GM19351 (cell line): ENCODE measurements around the gene SPNS1.
"Not testable (repeated sequence)": the region's sequence is repeated elsewhere in the genome, so short reads cannot be mapped to it uniquely, and the experiment has no call there.

ENCODE experiments used
- ATAC-seq: cut with Tn5 transposase; IDR thresholded peaks from one replicate; pipeline ENCODE4 v1.9.1; 2021; ENCODE audit warnings: mild to moderate bottlenecking, moderate library complexity; ENCODE audit not compliant: unreplicated experiment

The SPNS1 gene

DNA sequence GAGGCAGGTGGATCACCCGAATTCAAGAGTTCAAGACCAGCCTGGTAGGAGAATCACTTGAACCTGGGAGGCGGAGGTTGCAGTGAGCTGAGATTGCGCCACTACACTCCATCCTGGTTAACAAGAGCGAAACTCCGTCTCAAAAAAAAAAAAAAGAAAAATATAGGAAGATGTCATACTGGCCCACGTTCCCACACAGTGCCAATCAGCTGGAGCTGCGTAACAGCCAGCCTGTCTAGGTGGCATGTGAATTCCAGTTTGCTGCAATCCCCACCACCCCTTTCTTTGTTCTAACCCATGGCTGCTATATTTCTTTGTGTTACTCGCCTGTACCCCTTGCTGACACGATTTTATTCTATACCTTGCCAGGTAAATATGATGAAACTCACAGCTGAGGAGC is 16.4 kb upstream of the SPNS1 start:
- no peak for ATAC-seq

DNA sequence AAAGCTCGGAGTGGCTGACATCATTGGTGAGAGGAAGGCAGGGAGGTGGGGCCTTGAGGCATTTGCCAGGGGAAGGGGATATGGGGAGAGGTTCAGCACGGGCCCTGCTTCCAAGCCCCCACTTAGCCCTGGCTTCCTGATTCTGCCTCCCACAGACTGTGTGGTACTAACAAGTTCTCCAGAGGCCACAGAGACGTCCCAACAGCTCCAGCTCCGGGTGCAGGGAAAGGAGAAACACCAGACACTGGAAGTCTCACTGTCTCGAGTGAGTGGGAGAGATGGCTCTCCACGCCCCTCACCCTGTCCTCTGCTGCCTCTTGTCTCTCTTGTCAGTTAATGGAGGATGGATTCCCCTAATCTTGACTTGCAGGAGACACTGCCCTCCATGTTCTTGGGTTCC is 15.7 kb upstream of the SPNS1 start:
- ATAC-seq: no peak

DNA sequence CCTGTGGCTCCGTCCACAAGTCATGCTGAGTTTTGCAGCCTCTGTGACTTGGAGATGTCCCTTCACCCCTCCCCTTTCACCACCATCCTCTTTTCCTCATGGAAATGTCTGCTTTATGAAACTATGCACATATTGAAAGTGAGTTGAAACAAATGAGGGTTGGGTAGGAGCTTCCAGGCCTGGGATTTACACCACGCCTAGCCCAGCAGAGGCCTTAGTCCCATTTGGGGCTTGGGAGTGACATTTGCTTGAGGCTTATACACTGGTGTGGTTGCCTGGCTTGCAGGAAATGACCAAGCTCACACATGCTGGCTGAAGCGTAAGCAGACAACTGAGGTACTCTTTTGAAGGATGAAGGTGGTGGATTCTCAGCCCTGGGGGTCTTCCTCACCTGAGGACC is 10.5 kb upstream of the SPNS1 start:
- ATAC-seq: no peak

DNA sequence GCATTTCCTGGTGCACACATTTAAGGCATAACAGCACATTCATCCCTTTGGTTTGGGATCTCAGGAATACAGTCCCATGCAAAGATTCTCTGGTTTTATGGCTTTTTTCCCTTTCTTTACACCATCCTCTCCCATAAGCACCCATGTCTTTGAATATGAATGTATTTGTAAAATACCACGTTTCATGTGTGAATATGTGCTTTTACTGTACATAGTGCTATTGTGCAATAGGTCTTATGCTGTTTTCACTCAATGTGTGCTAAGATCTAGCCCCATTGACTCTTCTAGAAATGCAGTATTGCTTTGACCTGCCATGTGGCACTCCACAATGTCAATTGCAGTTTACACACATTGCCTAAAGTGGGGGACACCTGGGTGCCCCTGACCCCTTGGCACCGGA is 10.1 kb upstream of the SPNS1 start:
- ATAC-seq: no peak

DNA sequence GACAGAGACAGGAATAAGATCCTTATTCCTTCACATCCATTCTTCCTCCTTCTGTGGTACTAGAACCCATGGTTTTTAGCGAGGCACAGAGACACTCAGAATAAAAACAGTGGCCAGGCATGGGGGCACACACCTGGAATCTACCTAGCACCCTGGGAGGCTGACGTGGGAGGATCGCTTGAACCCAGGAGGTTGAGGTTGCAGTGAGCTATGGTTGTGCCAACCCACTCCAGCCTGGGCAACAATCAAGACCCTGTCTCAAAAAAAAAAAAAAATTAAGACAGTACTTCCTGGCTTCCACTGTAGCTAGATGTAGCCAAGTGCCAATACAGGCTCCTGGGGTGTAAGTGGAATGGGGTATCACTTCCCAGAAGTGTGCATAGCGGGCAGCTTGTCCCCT is 7.4 kb upstream of the SPNS1 start:
- no peak for ATAC-seq

DNA sequence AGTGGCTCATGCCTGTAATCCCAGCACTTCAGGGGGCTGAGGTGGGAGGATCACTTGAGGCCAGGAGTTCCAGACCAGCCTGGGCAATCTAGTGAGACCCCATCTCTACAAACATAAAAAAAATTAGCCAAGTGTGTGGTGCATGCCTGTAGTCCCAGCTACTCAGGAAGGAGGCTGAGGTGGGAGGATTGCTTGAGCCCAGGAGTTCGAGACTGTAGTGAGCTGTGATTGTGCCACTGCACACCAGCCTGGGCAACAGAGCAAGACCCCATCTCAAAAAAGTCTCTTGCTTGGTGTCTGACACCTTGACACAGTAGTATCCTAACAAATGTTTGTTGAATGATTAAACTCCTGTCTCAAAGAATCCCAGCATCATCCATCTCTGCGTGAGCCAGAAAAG is 4.9 kb upstream of the SPNS1 start:
- not testable (repeated sequence) for ATAC-seq

DNA sequence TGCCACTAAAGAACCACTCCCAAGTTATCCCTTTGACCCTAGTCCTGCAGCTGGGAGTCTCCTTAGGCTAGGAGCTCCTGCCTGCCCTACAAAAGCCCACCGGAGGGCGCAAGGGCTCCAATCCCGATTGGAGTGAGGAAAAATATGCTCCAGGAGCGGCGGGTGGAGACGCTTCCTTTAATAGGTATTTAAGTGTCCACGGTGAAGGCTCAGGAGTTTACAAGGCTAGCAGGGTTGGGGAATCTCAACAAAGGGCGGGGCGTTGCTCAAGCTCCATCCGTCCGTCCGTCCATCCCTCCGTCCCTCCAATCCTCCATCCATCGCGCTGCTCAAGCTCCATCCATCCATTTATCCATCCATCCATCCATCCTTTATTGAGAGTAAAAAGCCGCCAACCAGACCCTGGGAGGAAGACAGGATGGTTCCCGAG is 556 bp upstream of the SPNS1 start:
- ATAC-seq: no peak

DNA sequence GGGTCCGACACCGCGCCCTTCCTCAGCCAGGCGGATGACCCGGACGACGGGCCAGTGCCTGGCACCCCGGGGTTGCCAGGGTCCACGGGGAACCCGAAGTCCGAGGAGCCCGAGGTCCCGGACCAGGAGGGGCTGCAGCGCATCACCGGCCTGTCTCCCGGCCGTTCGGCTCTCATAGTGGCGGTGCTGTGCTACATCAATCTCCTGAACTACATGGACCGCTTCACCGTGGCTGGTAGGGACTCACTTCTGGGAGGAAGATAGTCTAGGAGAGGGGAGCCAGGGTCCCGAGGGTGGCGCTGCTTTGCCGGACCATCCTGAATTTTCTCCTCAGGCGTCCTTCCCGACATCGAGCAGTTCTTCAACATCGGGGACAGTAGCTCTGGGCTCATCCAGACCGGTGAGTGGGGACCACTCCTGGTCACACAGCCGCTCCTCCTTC is 601 bp downstream of the SPNS1 start:
- no peak for ATAC-seq

DNA sequence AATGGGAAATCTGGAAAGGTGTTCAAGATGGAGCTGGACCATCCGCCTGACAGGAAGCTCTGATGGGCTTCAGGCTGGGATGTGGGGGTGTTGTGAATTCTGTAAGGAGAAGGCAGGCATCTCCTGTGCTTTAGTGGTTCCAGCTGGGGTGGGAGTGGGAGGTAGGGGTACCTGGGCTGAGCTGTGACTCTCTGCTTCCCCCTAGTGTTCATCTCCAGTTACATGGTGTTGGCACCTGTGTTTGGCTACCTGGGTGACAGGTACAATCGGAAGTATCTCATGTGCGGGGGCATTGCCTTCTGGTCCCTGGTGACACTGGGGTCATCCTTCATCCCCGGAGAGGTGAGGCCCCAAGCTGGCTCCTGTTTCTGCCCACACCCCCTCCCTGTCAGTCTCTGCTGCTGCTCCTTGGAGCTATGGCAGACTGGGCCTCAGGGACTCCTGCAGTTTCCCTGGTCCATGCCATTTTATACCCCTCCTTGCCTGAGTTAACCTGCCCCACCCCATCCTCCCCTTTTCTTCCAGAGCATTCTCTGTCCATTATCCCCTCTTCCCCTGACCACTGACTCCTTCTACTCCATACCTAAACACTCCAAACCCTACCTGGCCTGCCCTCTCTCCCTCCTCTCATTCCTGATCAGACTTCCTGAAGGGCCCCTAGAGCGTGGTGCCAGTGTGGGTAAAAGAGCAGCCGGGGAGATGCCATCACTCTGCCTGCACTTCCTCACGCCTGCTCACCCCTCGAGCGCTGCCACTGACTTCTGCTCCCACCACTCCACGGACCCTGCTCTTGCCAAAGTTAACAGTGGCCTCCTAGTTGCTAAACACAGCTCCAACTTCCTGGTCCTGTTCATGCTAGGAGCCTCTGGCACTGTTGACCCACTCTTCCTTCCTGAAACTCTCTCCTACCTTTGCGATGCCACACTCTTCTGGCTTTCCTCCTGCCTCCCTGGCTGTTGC is 3.4 kb downstream of the SPNS1 start:
- ATAC-seq: no peak

DNA sequence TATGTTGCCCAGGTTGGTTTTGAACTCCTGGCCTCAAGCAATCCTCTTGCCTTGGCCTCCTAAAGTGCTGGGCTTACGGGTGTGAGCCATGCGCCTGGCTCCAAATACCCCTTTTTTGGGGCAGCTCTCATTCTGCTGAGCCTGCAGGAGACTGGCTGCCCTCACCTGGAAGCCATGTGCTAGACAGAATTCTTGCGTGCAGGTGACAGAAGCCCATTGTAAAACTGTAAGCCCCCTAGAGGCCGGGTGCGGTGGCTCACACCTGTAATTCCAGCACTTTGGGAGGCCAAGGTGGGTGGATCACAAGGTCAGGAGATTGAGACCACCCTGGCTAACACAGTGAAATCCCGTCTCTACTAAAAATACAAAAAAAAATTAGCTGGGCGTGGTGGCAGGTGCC is 5.8 kb downstream of the SPNS1 start:
- not testable (repeated sequence) for ATAC-seq

DNA sequence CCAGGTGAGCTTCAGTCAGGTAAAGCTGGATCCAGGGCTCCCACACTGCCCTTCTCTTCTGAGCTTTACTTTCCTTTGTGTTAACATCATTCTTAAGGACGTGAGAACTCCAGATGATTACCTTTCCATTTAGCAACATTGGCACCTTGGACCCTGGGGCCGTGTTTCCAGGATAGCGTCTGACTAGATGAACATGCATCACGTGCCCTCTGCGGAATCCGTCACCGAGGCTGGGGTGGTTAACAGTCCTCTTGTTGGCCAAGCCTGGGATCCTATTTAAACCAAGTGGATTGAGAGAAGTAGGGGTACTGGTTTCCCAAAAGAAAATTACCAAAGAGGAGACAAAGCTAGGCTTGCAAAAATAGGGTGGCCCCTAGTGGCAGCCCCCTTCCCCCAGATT is 6.4 kb downstream of the SPNS1 start:
- no peak for ATAC-seq

DNA sequence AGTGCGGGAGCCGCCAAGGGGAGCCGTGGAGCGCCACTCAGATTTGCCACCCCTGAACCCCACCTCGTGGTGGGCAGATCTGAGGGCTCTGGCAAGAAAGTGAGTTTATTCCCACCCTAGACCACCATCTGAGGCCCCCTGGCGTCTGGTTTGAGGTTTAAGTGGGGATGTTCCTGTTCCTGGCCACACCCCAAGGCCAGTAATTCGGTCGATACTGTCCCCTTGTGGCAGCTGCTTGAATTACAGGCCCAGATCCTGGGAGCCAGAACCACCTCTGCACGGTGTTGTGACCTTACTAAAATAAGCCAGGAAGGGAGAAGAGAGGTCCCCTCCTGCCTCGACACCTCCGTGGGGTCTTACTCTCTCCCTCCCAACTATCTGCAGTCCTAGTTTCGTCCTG is 6.9 kb downstream of the SPNS1 start:
- no peak for ATAC-seq

DNA sequence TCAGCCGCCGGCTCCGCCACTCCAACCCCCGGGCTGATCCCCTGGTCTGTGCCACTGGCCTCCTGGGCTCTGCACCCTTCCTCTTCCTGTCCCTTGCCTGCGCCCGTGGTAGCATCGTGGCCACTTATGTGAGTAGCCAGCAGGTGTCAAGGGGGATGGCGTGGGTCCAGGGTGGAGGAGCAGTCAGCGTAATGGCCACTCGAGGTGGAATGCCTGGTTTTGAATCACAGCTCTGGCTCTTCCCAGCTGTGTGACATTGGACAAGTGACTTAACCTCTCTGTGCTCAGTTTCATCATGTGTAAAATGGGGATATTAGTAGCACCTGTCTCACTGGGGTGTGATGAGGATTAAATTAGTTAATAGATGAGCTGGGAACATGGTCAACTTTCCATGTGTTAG is 7.8 kb downstream of the SPNS1 start:
- ATAC-seq: no peak

DNA sequence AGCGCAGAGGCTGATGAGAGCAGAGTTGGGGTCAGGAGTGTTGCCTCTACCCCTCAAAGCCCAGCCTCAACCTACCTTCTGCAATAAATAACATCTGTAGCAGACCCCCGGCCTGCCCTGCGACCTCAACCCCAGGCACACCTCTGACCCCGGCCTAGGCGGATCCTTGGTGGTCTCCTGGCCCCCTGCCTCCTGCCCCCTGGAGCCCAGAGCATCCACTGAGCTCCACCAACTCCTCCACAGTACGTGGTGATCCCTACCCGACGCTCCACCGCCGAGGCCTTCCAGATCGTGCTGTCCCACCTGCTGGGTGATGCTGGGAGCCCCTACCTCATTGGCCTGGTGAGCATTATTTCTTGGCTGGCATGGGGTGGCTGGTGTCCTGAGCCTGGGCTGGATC is 8.4 kb downstream of the SPNS1 start:
- ATAC-seq: no peak

DNA sequence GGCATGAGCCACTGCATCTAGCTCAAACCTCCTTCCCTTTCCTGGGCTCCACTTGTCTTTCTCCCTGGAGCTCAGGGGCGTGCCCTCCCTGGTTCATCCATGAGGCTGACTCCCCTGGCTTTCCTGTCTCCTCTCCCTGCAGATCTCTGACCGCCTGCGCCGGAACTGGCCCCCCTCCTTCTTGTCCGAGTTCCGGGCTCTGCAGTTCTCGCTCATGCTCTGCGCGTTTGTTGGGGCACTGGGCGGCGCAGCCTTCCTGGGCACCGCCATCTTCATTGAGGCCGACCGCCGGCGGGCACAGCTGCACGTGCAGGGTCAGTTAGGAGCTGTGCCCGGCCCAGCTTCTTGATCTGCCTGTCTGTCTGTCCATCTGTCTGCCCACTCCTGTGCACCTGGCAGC is 9.1 kb downstream of the SPNS1 start:
- no peak for ATAC-seq

DNA sequence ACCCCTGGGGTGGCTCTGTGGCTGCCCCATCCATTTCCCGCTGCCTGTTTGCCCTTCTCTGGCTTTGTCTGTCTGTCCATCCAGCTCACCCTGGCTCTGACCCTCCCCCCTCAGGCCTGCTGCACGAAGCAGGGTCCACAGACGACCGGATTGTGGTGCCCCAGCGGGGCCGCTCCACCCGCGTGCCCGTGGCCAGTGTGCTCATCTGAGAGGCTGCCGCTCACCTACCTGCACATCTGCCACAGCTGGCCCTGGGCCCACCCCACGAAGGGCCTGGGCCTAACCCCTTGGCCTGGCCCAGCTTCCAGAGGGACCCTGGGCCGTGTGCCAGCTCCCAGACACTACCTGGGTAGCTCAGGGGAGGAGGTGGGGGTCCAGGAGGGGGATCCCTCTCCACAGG is 9.5 kb downstream of the SPNS1 start:
- ATAC-seq: no peak

DNA sequence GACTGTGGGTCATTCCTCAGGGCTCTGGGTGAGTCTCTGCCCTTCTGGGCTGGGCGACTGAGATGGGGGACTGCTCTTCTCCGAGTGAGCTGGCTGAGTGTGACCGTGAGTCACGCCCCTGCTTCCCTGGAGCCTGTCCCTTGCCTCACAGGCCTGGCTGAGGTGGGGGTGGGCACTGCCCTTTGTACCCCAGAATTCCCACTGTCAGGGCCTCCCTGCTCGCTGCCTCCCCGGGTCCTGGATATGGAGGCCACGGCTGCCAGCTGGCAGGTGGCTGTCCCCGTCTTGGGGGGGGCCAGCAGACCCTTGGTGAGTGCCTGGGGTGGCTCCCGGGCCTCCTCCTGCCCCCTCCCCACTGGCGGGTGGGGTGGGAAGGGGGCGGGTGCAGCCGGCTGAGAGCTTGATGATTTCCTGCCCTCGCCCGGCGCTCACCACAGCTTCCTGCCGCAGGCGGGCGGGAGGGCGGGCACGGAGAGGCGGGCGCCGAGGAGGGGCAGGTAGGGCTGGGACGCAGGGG is 10.1 kb downstream of the SPNS1 start, which contains the start of gene LAT:
Gene LAT (plus strand): TSS at position 434 of the 517 bp plus-strand sequence. CDS start 366 bp downstream, outside the sequence.
- no peak for ATAC-seq

DNA sequence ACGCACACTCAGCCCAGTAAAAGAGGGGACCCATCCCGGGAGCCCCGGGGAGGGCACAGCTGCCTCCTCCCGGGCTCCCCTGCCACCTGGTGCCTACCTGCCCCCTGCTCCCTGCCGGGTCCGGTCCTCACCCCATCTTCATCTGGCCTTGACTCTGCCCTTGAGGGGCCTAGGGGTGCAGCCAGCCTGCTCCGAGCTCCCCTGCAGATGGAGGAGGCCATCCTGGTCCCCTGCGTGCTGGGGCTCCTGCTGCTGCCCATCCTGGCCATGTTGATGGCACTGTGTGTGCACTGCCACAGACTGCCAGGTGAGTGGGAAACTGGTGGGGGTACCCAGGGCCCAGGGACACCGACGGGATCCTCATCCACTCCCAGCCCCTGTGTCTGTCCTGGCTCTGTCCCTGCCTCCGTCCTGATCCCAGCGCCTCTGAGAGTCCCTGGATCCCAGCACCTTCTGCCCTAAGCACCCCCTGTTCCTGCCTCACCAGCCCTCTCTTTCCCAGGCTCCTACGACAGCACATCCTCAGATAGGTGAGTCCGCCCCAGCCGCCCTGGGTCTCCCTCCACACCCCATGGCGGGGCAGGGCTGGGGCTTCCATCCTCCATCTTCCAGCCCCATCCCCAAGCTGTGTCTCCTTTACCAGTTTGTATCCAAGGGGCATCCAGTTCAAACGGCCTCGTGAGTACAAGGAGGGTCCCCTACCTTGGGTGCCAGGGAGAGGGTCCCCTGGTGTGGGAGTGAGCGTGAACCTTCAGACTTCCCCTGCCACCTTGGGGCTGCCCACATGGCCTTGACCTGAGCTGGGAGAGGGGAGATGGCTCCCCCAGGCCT is 10.8 kb downstream of the SPNS1 start:
- no peak for ATAC-seq

DNA sequence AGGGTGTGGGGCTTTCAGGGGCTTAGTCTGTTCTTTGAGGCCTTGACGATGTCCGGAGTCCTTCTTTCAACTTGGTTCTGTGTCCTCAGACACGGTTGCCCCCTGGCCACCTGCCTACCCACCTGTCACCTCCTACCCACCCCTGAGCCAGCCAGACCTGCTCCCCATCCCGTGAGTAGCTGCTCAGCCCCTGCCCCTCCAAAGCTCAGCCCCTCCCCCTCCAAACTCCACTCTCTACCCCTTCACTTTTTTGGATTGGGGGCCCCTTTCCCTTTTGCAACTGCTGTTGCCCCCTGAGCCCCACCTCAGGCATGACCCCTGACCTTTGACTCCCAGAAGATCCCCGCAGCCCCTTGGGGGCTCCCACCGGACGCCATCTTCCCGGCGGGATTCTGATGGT is 11.5 kb downstream of the SPNS1 start:
- no peak for ATAC-seq

DNA sequence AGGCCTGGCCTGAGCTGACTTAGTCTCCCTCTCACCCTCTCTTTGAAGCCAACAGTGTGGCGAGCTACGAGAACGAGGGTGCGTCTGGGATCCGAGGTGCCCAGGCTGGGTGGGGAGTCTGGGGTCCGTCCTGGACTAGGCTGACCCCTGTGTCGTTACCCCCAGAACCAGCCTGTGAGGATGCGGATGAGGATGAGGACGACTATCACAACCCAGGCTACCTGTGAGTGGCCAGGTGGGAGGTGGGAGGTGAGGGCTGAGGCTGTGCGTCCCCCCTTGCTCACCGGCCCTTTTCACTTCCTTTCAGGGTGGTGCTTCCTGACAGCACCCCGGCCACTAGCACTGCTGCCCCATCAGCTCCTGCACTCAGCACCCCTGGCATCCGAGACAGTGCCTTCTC is 11.9 kb downstream of the SPNS1 start:
- no peak for ATAC-seq

DNA sequence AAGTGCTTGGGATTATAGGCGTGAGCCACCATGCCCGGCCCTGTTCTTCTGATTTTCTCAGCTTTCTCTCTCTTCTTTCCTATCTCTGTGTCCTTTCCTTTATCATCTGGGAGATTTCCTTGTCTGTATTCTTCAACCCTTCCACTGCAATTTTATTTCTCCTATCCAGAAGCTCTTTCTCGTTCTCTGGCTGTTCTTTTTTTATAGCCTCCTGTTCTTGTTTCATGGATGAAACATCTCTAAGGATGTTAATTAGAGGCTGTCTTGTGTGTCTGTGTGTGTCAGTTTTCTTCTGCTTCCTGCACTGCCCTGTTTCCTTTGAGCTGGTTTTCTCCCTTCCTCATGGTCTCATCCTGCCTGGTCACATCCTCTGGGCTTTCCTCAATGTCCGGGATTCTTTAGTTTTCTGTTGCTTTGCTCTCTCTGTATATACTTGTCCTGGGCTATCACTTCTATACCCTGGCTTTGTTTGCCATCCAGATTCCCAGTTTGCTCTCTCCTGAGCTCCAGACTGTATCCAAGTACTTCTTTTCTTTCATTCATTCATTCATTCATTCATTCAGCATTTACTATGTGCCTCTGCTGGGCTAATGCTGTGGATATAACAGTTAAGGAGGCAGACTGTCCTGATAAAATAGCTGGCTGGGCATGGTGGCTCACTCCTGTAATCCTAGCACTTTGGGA is 12.7 kb downstream of the SPNS1 start:
- no peak for ATAC-seq
